ENCODE measurements around the gene RWDD1. TPM values are rescaled to one million over a fixed set of nuclear protein-coding genes. Genes with fewer than 3 reads are reported as not detected.

The RWDD1 gene
- total RNA-seq, 1 donor from 2014 or later: 49.7 TPM

- DNase-seq (ENCODE audit: low spot score): no peak
These were observed 34.6 kb downstream of the RWDD1 start for GRCh38 chr6:116605935-116606334.

GRCh38 chr6:116611056-116611455 is 39.8 kb downstream of the RWDD1 start:
- no peak for DNase-seq (ENCODE audit: low spot score)

GRCh38 chr6:116615937-116616736 is 44.8 kb downstream of the RWDD1 start, which contains the start of gene RSPH4A:
TSS of gene RSPH4A (plus strand) at chr6:116616479. CDS start at chr6:116616624, 145 bp downstream.
- peak; percentile 92 for DNase-seq (ENCODE audit: low spot score)

GRCh38 chr6:116616737-116617053 is 45.4 kb downstream of the RWDD1 start:
- no peak for DNase-seq (ENCODE audit: low spot score)

- DNase-seq (ENCODE audit: low spot score): no peak
These were observed 52.9 kb downstream of the RWDD1 start for GRCh38 chr6:116624036-116624805.

- no peak for DNase-seq (ENCODE audit: low spot score)
These were observed 54.6 kb downstream of the RWDD1 start for GRCh38 chr6:116625872-116626271.

- DNase-seq (ENCODE audit: low spot score): no peak
These were observed 58.3 kb downstream of the RWDD1 start for GRCh38 chr6:116629563-116629981.

GRCh38 chr6:116631379-116631990 is 60.2 kb downstream of the RWDD1 start:
- DNase-seq (ENCODE audit: low spot score): no peak

GRCh38 chr6:116633685-116634084 is 62.4 kb downstream of the RWDD1 start:
- no peak for DNase-seq (ENCODE audit: low spot score)

Other genes starting within 250 kb of the RWDD1 start
- 116 TPM for gene DSE, start 200.6 kb upstream of the RWDD1 start, total RNA-seq
- 0.77 TPM for gene CALHM6, start 110.1 kb upstream of the RWDD1 start, total RNA-seq
- gene CALHM5, start 59.9 kb upstream of the RWDD1 start, total RNA-seq: 2.8 TPM
- gene TRAPPC3L, start 25.8 kb upstream of the RWDD1 start, total RNA-seq: not detected
- not detected for gene CALHM4, start 17.8 kb upstream of the RWDD1 start, total RNA-seq
- gene RSPH4A, start 45.0 kb downstream of the RWDD1 start, total RNA-seq: 0.58 TPM
- 9.2 TPM for gene ZUP1, start 97.3 kb downstream of the RWDD1 start, total RNA-seq
- 13.5 TPM for gene KPNA5, start 109.7 kb downstream of the RWDD1 start, total RNA-seq
- gene FAM162B, start 194.2 kb downstream of the RWDD1 start, total RNA-seq: 5.1 TPM